NOMO-1 treated with DMSO at 0.1 percent for 48 hours (cell line): Measurements from ENCODE around the gene RAB38.

Source experiments
- DNase-seq: peaks from one replicate; lab custom pipeline; 2025; ENCODE audit not compliant: unreplicated experiment; lab: John Stamatoyannopoulos, UW

RAB38 gene

GRCh38 chr11:88170673-88171072 is 4.6 kb downstream of the RAB38 start:
- no peak for DNase-seq

DNA sequence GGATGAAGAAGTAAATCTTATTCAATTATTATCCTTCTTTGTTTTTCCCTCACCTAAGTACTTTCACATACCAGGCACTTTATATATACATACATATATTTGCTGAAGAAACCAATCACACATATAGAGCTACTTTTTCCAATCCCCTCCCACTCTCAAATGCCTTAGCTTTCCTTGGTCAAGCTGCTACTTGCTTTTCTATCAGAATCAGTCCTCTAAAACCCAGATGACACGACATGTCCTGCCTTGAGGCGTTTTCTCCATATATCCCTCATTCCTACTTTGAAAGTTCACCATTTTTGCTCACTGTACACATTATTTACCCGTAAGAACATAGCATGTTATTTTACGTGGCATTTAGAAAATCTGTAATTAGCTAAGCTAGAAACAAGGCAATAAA is 5.4 kb downstream of the RAB38 start:
- no peak for DNase-seq

DNA sequence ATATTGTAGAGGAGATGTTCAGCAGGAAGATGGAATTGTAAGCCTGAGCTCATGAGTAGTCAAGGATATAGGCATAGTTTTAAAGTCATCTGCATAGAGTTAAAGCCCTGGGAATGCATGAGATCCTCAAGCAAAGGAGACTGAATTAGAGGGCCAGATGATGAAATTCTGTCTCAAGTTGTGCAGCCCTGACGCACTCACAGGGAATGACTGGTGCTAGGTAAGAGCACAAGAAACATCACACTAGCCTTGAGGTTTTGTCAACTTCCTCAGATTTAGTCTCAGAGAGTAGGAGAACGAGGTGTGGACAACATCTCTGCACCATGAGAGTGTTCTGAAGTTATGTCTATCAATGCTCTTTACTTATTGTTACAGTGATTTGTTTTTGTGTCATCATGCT is 5.8 kb downstream of the RAB38 start:
- no peak for DNase-seq

GRCh38 chr11:88167853-88168252 is 7.4 kb downstream of the RAB38 start:
- DNase-seq: no peak

DNA sequence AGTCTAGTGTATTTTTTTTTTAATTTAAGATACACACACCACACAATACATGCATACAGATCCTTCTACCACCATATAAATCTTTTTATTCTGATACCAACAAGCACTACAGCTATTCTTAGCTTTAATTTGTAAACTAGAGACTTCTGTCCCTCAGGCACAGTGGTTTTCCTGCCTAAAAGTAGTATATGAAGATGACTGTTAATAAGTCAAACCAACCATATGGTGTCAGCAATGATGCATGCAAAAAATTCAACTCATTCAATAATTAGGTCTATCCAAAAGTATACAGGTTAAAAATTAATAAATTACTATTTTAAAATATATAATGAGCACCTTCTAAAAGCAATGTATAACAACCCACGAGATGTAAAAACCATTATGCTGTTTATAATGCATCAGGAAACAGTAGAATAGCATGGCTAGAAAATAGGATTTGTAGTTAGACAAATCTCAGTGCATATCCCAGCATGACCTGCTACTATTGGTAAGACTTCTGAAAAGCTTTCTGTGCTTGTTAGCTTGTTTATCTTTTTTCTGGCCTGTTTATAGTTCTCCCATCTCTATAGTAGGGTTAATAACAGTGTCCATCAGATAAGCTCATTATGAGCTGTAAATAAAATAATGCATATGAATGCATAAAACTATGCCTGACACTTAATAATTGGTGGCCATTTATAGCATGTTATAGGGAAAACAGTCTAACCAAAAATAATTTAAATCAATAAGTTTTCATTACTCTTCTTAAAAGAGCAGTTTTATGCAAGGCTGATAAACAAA is 10.2 kb downstream of the RAB38 start:
- no peak for DNase-seq

DNA sequence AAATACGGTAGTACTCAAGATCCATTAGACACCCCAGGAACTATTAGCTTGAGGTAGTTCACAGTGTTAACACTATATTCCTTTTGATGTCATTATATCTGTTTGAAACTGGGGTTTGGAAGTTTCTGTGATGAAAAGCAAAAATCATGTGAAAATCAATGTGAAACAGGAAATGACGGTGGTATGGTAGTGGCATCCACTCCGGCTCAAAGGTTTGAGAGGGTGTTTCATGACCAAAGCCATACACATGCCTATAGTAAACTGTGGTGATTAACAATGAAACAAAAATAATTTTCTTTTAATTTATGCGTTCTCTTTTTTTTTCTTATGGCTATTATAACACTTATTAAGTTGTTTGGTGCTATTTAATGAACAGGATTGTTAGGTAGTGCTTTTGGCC is 10.9 kb downstream of the RAB38 start:
- DNase-seq: no peak

DNA sequence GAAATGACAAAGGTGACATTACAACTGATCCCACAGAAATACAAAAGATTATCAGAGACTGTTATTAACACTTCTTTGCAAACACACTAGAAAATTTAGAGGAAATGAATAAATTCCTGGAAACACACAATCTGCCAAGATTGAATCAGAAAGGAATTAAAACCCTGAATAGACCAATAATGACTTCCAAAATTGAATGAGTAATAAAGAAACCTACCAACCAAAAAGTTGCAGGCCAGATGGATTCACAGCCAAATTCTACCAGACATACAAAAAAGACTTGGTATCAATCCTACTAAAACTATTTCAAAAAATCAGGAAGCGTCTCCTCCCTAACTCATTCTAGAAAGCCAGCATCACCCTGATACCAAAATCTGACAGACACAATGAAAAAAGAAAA is 17.2 kb downstream of the RAB38 start:
- no peak for DNase-seq

GRCh38 chr11:88157370-88157769 is 17.9 kb downstream of the RAB38 start:
- no peak for DNase-seq

DNA sequence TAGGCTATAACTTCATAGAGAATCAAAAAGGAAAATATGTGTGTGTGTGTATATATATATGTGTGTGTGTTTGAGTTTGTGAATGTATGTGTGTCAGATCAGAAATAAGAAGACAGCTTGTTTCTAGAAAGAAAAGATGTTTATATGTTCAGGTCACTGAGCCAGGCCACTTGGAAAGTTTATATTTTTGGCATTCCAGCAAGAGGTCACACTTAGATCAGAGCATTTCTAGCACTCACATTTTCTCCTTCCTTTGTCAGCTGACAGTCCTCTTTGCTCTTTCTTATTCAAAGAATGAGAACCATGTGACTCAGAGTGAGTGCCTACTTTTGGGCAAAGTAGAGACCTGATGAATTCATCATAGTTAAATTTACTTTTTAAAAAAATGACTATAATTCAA is 22.9 kb downstream of the RAB38 start:
- DNase-seq: no peak

- no peak for DNase-seq
Measured at GRCh38 chr11:88151709-88152265, 23.5 kb downstream of the RAB38 start.

DNA sequence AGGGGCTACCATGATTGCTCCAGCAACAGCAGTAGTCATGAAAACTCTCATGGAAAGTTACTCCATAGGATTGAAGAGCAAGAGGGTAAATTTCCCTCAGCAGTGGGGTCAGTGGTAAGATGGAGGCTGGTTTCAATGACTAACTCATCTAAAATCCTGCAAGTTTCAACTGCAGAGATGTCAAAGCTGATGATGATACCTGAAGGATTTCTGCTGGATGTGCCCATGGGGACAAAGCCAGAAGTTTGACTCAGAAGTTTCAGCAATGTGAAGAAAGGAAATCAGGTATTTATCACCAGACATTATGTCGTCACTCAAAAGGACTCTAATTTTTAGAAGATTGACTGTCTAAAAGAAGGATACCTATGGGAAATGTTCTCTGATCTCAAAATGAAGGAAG is 29.1 kb downstream of the RAB38 start:
- DNase-seq: no peak

- no peak for DNase-seq
Measured at GRCh38 chr11:88139865-88140264, 35.4 kb downstream of the RAB38 start.

GRCh38 chr11:88131764-88132470 is 43.3 kb downstream of the RAB38 start:
- DNase-seq: no peak

- no peak for DNase-seq
Measured at GRCh38 chr11:88122956-88123355, 52.3 kb downstream of the RAB38 start.

GRCh38 chr11:88119561-88119960 is 55.7 kb downstream of the RAB38 start:
- DNase-seq: no peak

GRCh38 chr11:88117281-88117858 is 57.9 kb downstream of the RAB38 start:
- no peak for DNase-seq

DNA sequence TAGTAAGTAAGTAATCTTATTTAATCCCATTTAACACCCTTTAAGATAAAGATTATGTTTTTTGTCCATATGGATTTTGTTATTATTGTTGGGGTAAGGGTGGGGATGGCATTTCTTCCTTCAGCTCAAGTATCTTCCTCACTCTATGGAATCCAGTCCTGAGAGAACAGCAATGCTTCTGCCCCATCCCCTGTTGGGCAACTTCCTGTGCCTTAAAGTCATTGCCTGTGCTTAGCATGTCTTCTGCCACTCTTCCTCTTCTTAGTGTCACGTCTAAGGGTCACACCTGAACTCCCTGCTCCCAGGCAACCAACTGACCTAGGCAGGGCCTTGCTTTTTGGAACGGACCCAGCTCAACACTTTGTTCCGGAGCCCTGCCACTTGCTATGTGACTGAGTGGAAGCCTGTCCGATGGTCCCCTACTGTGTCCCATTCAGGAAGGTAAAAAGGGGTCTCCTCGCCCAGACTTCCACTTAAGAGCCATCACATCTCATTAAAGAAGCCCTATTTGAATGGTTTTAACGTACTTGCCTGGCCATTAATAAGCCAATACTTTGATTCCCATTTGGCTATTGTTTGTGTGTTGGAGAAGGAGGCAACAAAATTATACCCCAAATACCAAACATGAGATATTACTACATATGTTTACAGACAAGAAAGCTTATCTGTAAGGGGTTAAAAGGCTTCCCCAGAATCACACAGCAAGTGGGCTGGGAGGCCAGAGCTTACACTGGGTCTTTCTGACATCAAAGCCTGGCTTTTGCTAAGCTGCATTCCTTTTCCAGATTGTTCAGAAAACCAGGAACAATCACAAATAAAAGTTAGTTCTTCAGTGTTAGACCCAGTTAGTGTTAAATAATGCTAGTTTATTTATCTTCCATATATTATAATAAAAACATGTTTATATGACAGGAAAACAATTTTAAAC is 59.2 kb downstream of the RAB38 start:
- no peak for DNase-seq

DNA sequence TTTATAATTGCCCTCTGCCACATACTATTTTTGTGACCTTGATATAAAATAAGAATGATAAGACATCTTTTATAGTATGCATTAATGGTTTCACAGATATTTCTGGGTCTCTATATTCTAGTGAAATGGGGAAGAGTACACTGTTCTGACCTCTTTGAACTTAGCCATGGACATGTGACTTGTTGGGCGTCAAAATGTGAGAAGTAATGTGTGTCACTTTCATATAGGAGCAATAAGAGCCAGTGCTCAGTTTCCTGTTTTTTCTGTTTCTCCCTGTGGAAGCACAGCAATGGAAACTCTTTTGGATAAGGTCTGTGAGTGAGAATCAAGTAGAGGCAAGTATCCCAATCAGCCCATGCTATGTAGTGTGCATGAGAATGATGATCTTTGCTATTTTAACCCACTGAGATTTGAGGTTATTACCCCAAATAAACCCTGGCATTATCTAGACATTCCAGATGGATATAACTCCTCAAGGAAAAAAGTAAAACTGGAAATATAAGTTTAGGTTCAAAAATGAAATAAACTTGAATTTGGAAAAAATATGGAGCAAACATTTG is 60.7 kb downstream of the RAB38 start:
- DNase-seq: no peak

GRCh38 chr11:88106666-88107065 is 68.6 kb downstream of the RAB38 start:
- no peak for DNase-seq

GRCh38 chr11:88105951-88106350 is 69.3 kb downstream of the RAB38 start:
- no peak for DNase-seq

GRCh38 chr11:88105526-88105925 is 69.7 kb downstream of the RAB38 start:
- no peak for DNase-seq
